Testis (tissue), 3 donors: Measurements from ENCODE around the gene TMEM109. TPM values are rescaled to one million over a fixed set of nuclear protein-coding genes. Genes with fewer than 3 reads are reported as not detected.

Source experiments
- DNase-seq: peaks from one replicate; pipeline ENCODE4 v3.0.0-alpha.2; 2019
- H3K27ac ChIP-seq, 2 donors: fragments of 200-600 bp; sonication (generic); one replicate each; pipeline ENCODE4 v1.5.1; 2019
- H3K27me3 ChIP-seq: fragments of 200-600 bp; sonication (generic); one replicate; pipeline ENCODE4 v1.5.1; 2019
- H3K36me3 ChIP-seq: fragments of 200-600 bp; sonication (generic); one replicate; pipeline ENCODE4 v1.5.1; 2017; ENCODE audit warnings: low read depth; ENCODE audit errors: missing control alignments
- H3K4me1 ChIP-seq: fragments of 200-600 bp; sonication (generic); one replicate; pipeline ENCODE4 v1.5.1; 2019
- H3K4me3 ChIP-seq, 2 donors: fragments of 200-600 bp; sonication (generic); one replicate each; pipeline ENCODE4 v1.5.1; 2017 to 2019
- H3K9me3 ChIP-seq: fragments of 200-600 bp; sonication (generic); one replicate; pipeline ENCODE4 v1.5.1; 2017
- POLR2A ChIP-seq: fragments of 450-650 bp; IDR thresholded peaks from one replicate; pipeline ENCODE4 v1.6.1; 2017; ENCODE audit warnings: antibody characterized with exemption, mild to moderate bottlenecking, moderate library complexity
- WGBS, 2 donors: methylation state at CpG; one replicate each; pipeline ENCODE4 v1.1.5; 2018; 5-methylcytosine and 5-hydroxymethylcytosine counted together
- intact Hi-C: fragments of 100-400 bp; cut with DNase I; formaldehyde crosslinking; loops from one replicate; pipeline ENCODE4 v1.15.1; 2023; ENCODE audit warnings: low total_unique reads
- polyA plus RNA-seq: library from polyadenylated mRNA; stranded (reverse); fragments of 350-450 nt; fragmentation: Illumina TruSeq; extraction: RNeasy Lipid Tissue Mini Kit (QIAGEN cat#74804); gene quantifications from one replicate; pipeline ENCODE4 v1.2.3, GENCODE V29; 2014; ENCODE audit warnings: low read depth, low replicate concordance; ENCODE audit not compliant: insufficient read depth
- total RNA-seq, 2 donors: library from RNA; depleted of rRNA; stranded (reverse); fragments of >200 nt; gene quantifications; one replicate each; pipeline ENCODE4 v1.2.3, GENCODE V29; 2016
- TF ChIP-seq, protein P1 (sequence below), 3 experiments: fragments of 450-650 bp in 2 of 3; fragments of 200-600 bp in 1 of 3; sonication (generic) in 1 of 3; IDR thresholded peaks; one replicate each; pipeline ENCODE4 v1.5.1; 2016 to 2019; ENCODE audit warnings: antibody characterized with exemption in 3 of 3, mild to moderate bottlenecking in 2 of 3, moderate library complexity in 1 of 3

TMEM109 gene
- total and polyA plus RNA-seq, 3 donors from 2014 or later = 28.1 to 59.1 (median 46.7) TPM

DNA sequence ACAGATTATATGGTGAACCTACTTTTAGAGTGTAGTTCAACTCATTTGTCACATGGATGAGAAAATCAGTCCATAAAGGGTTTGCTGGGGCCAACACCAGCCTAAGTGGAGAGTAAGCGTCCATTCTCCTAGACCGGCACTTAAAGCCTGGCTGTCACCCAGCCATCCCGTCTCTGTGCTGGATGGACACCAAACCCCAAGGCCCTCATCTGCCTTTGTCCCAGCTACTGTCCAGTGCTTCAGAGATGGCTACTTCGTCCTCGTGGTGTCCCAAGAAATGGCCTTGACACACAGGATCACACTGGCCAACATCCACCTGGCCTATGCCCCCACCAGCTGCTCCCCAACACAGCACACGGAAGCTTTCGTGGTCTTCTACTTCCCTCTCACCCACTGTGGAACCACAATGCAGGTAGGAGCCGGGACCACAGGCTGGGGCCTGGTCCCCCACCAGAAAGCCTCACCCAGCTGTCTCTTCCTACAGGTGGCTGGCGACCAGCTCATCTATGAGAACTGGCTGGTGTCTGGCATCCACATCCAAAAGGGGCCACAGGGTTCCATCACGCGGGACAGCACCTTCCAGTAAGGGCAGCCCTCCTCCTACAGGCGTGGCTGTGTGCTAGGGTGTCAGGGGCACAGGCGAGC, 43.1 kb upstream of the TMEM109 start:
- H3K27ac ChIP-seq = peak overlapping the region; percentile 44 to 66
- 67 to 83% methylated on average over 9 to 13 of the region's 13 CpGs for WGBS, 2 donors
- intact Hi-C loops = no loop called here
- no peaks in the 10 kb centered on the region for H3K27me3 ChIP-seq
- no peaks in the 10 kb centered on the region for H3K36me3 ChIP-seq
- no peak overlapping the region for H3K4me3 ChIP-seq
- peak; percentile 9 for DNase-seq
- peaks cover 18% of the 10 kb centered on the region for H3K4me1 ChIP-seq
- no peaks in the 10 kb centered on the region for H3K9me3 ChIP-seq
- TF ChIP-seq, protein P1, sequence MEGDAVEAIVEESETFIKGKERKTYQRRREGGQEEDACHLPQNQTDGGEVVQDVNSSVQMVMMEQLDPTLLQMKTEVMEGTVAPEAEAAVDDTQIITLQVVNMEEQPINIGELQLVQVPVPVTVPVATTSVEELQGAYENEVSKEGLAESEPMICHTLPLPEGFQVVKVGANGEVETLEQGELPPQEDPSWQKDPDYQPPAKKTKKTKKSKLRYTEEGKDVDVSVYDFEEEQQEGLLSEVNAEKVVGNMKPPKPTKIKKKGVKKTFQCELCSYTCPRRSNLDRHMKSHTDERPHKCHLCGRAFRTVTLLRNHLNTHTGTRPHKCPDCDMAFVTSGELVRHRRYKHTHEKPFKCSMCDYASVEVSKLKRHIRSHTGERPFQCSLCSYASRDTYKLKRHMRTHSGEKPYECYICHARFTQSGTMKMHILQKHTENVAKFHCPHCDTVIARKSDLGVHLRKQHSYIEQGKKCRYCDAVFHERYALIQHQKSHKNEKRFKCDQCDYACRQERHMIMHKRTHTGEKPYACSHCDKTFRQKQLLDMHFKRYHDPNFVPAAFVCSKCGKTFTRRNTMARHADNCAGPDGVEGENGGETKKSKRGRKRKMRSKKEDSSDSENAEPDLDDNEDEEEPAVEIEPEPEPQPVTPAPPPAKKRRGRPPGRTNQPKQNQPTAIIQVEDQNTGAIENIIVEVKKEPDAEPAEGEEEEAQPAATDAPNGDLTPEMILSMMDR (IDR thresholded peaks at IDR 0.05) = no peak
- TF ChIP-seq POLR2A = no peak

DNA sequence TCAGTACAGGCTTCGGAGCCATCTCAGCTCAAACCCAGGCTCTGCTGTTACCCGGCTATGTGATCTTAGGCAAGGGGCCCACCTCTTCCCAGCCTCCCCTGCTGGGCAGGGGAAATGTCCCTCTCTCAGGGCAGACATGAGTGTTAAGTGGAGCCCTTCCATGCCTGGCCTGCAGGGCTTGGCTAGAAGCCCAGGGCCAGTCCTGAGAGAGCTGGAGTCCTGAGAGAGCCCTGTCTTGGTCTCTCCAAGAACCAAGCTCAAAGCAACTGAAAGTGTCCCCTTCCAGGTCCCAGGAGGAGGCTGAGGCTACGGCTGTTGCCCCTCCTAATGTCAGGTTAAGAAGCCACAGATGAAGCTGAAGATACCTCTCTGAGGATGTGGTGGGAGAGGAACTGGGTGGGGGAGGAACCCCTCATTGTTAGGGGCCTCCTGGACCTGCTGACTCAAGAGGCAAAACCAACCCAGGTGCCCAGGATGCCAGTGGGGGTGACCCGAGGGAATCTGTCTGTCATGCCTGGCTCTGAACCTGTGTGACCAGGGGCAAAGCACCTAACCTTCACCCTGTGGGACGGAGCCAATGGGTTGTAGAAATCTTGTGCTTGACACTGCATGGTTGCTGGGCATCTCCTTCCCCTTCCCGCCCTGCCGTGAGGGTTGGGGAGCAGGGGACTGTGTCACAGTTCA, 42.4 kb upstream of the TMEM109 start:
- Histone ChIP-seq H3K4me1 (peaks cover 18% of the 10 kb centered on the region), H3K9me3 (no peaks in the 10 kb centered on the region), H3K4me3 (no peak overlapping the region), H3K36me3 (no peaks in the 10 kb centered on the region), H3K27ac (peak overlapping the region in 1 of 2 donors; percentile 66), H3K27me3 (no peaks in the 10 kb centered on the region)
- no peak for TF ChIP-seq POLR2A
- intact Hi-C loops = no loop called here
- 84 to 100% methylated on average over 2 to 7 of the region's 7 CpGs for WGBS, 2 donors
- no peak for DNase-seq

DNA sequence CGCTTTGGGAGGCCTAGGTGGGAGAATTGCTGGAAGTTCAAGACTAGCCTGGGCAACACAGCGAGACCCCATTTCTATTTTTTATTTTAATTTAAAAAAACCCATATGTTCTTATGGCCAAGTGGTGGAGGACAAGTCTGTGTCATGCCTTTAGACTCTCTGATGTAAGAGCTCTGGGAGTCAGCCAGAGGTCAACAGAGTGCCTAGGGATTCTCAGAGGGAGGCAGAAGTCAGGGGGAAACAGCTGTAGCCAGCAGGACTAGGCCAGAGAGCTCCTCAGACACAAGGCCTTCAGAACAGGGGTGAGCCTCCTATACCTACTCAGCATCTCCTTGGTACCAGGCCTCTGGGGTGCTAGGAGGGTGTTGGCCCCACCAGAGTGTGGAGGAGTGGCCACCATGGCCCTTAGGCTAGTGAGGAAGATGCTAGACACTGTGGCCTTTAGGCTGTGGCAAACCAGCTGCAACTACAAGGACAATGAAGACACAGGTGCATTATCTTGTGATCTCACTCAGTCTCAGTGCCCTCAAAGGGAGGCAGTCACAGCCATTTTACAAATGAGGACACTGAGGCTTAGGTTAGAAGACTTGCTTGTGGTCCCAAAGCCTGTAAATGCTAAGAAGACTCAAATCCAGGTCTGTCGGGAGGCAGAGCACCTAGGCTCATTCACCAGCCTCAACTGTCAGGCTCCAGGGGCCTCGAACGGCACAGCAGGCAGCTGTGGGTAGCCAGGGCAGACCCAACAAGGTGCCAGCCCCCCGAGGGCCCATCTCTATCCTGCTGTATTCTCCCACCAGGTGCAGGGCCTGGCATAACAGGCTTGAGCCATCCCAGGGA, 41.6 kb upstream of the TMEM109 start:
- Histone ChIP-seq H3K4me3 (no peak overlapping the region), H3K4me1 (peaks cover 21% of the 10 kb centered on the region), H3K27me3 (no peaks in the 10 kb centered on the region), H3K9me3 (no peaks in the 10 kb centered on the region), H3K27ac (peak overlapping the region in 1 of 2 donors; percentile 66), H3K36me3 (no peaks in the 10 kb centered on the region)
- intact Hi-C loops = no loop called here
- TF ChIP-seq, protein P1 (IDR thresholded peaks at IDR 0.05) = no peak
- TF ChIP-seq POLR2A = no peak
- DNase-seq = peak; percentile 82
- 88 to 96% methylated on average over 5 of the region's 6 CpGs for WGBS, 2 donors

DNA sequence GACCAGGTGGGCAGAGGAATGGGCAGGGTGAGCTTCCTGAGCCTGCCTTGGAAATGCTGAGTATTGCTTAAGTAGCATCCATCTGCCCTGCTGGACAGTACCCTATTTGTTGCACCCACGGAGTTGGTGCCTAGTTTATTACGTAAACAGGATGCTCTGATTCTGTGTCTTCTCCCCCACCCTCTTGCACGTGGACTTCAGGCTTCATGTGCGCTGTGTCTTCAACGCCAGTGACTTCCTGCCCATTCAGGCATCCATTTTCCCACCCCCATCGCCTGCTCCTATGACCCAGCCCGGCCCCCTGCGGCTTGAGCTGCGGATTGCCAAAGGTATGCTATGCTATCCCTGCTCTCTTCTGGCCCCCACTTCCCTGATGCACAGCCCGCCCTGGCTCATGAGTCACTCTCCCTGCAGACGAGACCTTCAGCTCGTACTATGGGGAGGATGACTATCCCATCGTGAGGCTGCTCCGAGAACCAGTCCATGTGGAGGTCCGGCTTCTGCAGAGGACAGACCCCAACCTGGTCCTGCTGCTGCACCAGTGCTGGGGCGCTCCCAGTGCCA, 40.9 kb upstream of the TMEM109 start:
- no peak for DNase-seq
- no peaks in the 10 kb centered on the region for H3K9me3 ChIP-seq
- no peak overlapping the region for H3K4me3 ChIP-seq
- intact Hi-C loops = no loop called here
- peaks cover 28% of the 10 kb centered on the region for H3K4me1 ChIP-seq
- no peaks in the 10 kb centered on the region for H3K36me3 ChIP-seq
- TF ChIP-seq, protein P1 (IDR thresholded peaks at IDR 0.05) = no peak
- no peaks in the 10 kb centered on the region for H3K27me3 ChIP-seq
- WGBS, 2 donors = 79 to 86% methylated on average over 16 of the region's 16 CpGs
- no peak overlapping the region for H3K27ac ChIP-seq

DNA sequence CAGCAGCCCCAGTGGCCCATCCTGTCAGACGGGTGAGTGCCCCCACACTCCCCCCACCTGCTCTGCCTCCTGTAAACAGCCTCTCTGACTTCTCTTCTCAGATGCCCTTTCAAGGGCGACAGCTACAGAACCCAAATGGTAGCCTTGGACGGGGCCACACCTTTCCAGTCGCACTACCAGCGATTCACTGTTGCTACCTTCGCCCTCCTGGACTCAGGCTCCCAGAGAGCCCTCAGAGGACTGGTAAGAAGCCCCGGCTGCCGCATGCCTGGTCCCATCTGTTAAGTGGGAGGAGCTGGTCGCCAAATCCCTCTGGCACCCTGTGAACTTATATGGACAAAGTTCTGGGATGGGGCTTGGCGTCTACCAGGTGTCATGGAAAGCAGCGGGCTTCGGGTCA, 40.4 kb upstream of the TMEM109 start:
- TF ChIP-seq, protein P1 (IDR thresholded peaks at IDR 0.05) = no peak
- TF ChIP-seq POLR2A = no peak
- DNase-seq = no peak
- Histone ChIP-seq H3K4me1 (peaks cover 32% of the 10 kb centered on the region), H3K9me3 (no peaks in the 10 kb centered on the region), H3K27ac (no peak overlapping the region), H3K36me3 (no peaks in the 10 kb centered on the region), H3K4me3 (no peak overlapping the region), H3K27me3 (no peaks in the 10 kb centered on the region)
- intact Hi-C loops = no loop called here
- 90 to 92% methylated on average over 11 to 12 of the region's 12 CpGs for WGBS, 2 donors
